Peyer's patch (tissue), 4 donors: Measurements from ENCODE around the gene CAPN3. TPM values are rescaled to one million over a fixed set of nuclear protein-coding genes. Genes with fewer than 3 reads are reported as not detected.
A peak's percentile ranks its signal among the peaks of the same experiment; 100 is the strongest.

Experiments used
- DNase-seq, 3 donors: peaks; one replicate each; pipeline ENCODE4 v3.0.0-alpha.2; 2017 to 2019
- H3K27ac ChIP-seq, 4 donors: fragments of 200-600 bp; sonication (generic); one replicate each; pipeline ENCODE4 v1.5.1; 2016 to 2019
- H3K27me3 ChIP-seq, 2 donors: fragments of 200-600 bp; sonication (generic); one replicate each; pipeline ENCODE4 v1.5.1; 2019
- H3K36me3 ChIP-seq, 3 donors: fragments of 200-600 bp; sonication (generic); one replicate each; pipeline ENCODE4 v1.5.1; 2016 to 2019
- H3K4me1 ChIP-seq, 4 donors: fragments of 200-600 bp; sonication (generic); one replicate each; pipeline ENCODE4 v1.5.1; 2016 to 2019
- H3K4me3 ChIP-seq, 4 donors: fragments of 200-600 bp; sonication (generic); 1 replicate in 3 of 4; 2 replicates in 1 of 4; pipeline ENCODE4 v1.5.1; 2016 to 2019; ENCODE audit warnings: mild to moderate bottlenecking in 1 of 4
- H3K9me3 ChIP-seq, 4 donors: fragments of 200-600 bp; sonication (generic); one replicate each; pipeline ENCODE4 v1.5.1; 2016 to 2019; ENCODE audit warnings: mild to moderate bottlenecking in 1 of 4
- CTCF ChIP-seq, 6 experiments: fragments of 450-650 bp in 4 of 6; fragments of 200-600 bp in 2 of 6; sonication (generic) in 1 of 6; IDR thresholded peaks; one replicate each; pipeline ENCODE4 v1.5.1; 2017 to 2019; ENCODE audit warnings: antibody characterized with exemption in 6 of 6, mild to moderate bottlenecking in 3 of 6, moderate library complexity in 1 of 6
- POLR2A ChIP-seq, 2 donors: fragments of 450-650 bp; IDR thresholded peaks; one replicate each; pipeline ENCODE4 v1.5.1; 2017; ENCODE audit warnings: antibody characterized with exemption in 2 of 2, mild to moderate bottlenecking in 2 of 2, moderate library complexity in 2 of 2
- total RNA-seq, 4 donors: library from RNA; depleted of rRNA; stranded (reverse); fragments of >200 nt; gene quantifications; one replicate each; pipeline ENCODE4 v1.1.0, GENCODE V29; 2016

Gene CAPN3
- total RNA-seq, 4 donors from 2014 or later = 9.1 to 76.7 (median 17.7) TPM

DNA sequence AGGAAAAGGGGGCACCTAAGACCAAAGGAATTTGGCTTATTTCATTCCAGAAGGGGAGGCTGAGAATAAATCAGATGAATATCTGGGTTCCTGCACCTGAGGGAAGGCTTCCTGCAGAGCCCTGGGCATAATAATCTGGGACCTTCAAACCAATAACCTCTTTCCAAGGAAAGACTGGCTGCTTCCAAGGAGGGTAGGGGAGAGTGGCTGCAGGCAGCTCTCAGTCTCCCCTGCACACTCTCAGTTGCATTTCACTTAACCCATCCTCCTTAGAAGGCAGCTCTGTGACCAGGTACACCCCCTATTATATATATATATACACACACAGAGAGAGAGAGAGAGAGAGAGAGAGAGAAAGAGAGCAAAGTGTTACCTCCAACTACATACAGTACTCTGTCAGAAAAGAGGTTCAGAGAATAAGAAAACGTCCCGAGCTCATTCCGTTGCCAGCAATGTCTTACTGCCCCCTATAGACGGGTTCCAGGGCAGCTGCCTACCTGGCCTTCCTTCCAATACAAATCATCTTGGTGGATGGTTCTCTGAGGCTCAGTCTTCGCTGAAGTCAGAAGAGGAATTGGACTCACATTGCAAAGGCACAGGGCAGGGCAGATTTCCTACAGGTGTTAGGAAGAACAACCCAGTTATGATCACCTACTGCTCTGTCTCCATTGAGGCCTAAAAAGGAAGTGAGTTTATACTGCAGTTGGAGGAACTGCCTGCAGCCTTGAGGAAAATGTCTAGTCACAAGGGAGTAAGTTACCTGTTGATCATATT is 26.1 kb downstream of the CAPN3 start:
- no peak overlapping the region for H3K27ac ChIP-seq
- TF ChIP-seq CTCF (IDR thresholded peaks at IDR 0.05) = peak in 4 of 6 experiments; percentile 34 to 68 (median 64)
- TF ChIP-seq POLR2A (IDR thresholded peaks at IDR 0.05) = no peak
- peak in 1 of 3 donors; percentile 71 for DNase-seq

GRCh38 chr15:42385980-42386700 is 26.8 kb downstream of the CAPN3 start:
- TF ChIP-seq POLR2A (IDR thresholded peaks at IDR 0.05) (no peak), CTCF (IDR thresholded peaks at IDR 0.05) (no peak)
- H3K27ac ChIP-seq = peak overlapping the region in 2 of 4 donors; percentile 12 to 22
- peak in 1 of 3 donors; percentile 25 for DNase-seq

More for the DNA sequence above, 26.1 kb downstream of the CAPN3 start:
- Histone ChIP-seq H3K27me3 (no peaks in the 10 kb centered on the region), H3K4me1 (no peaks in the 10 kb centered on the region), H3K9me3 (no peaks in the 10 kb centered on the region), H3K36me3 (no peaks in the 10 kb centered on the region), H3K4me3 (no peak overlapping the region)

DNA sequence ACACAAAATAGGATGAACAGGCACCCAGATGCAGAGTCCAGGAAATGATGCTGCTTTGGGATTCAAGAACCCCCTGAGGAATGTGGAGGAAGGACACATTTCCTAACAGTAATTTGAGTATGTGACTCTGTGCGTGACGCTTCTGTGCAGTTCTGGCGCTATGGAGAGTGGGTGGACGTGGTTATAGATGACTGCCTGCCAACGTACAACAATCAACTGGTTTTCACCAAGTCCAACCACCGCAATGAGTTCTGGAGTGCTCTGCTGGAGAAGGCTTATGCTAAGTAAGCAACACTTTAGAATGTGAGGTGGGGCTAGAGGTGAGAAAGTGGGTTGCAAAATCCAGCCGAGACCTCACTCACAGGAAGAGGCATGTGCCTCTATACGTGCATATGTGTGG is 28.3 kb downstream of the CAPN3 start:
- DNase-seq = peak in 1 of 3 donors; percentile 1
- TF ChIP-seq POLR2A (IDR thresholded peaks at IDR 0.05) = no peak
- no peak for TF ChIP-seq CTCF (IDR thresholded peaks at IDR 0.05)
- H3K4me1 ChIP-seq = peaks cover 0 to 7% (median 0%) of the 10 kb centered on the region in 4 donors
- no peak overlapping the region for H3K4me3 ChIP-seq
- no peaks in the 10 kb centered on the region for H3K9me3 ChIP-seq
- no peak overlapping the region for H3K27ac ChIP-seq
- no peaks in the 10 kb centered on the region for H3K27me3 ChIP-seq
- no peaks in the 10 kb centered on the region for H3K36me3 ChIP-seq

More at GRCh38 chr15:42385980-42386700, 26.8 kb downstream of the CAPN3 start:
- H3K4me3 ChIP-seq = no peak overlapping the region
- no peaks in the 10 kb centered on the region for H3K27me3 ChIP-seq
- no peaks in the 10 kb centered on the region for H3K4me1 ChIP-seq
- no peaks in the 10 kb centered on the region for H3K9me3 ChIP-seq
- no peaks in the 10 kb centered on the region for H3K36me3 ChIP-seq

DNA sequence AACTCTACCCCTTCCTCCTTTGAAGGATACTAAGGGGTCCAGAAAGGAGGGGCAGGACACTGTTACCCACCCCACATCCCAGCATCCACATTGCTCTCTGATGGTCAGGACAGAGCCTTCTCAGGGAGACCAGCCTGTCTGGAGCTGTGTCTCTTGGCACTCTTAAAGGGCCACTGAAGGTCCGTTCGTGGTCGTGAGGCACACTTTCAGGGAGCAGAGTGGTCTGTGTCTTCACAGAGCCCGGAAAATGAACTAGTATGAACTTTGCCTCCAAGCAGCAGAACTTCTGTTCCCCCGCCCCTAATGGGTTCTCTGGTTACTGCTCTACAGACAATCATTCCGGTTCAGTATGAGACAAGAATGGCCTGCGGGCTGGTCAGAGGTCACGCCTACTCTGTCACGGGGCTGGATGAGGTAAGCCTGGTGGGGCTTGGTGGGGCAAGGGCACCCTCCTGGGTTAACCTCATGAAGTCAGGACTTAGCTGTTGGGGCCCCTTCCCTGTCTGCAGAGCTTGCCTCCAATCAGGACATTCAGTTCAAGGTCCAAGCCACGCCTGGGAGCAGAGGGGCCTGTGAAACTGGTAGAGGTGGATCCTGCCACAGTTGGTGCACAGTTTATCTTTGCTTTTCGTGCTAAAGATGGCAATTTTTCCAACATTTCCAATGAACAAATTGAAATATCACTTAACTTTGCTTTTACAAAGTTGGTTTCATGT is 33.2 kb downstream of the CAPN3 start:
- peak overlapping the region in 3 of 4 donors; percentile 70 to 96 (median 85) for H3K27ac ChIP-seq
- H3K4me1 ChIP-seq = peaks cover 0 to 12% (median 0%) of the 10 kb centered on the region in 4 donors
- no peaks in the 10 kb centered on the region for H3K9me3 ChIP-seq
- peak overlapping the region in 2 of 4 donors; percentile 10 to 21 for H3K4me3 ChIP-seq
- DNase-seq = peak in 2 of 3 donors; percentile 86
- H3K27me3 ChIP-seq = no peaks in the 10 kb centered on the region
- TF ChIP-seq CTCF (IDR thresholded peaks at IDR 0.05) (no peak), POLR2A (IDR thresholded peaks at IDR 0.05) (peak in 1 of 2 donors; percentile 45)
- H3K36me3 ChIP-seq = no peaks in the 10 kb centered on the region

GRCh38 chr15:42394106-42394505 is 34.8 kb downstream of the CAPN3 start:
- peak in 1 of 3 donors; percentile 30 for DNase-seq
- TF ChIP-seq POLR2A (IDR thresholded peaks at IDR 0.05) (no peak), CTCF (IDR thresholded peaks at IDR 0.05) (no peak)

More at GRCh38 chr15:42394106-42394505, 34.8 kb downstream of the CAPN3 start:
- H3K27ac ChIP-seq = no peak overlapping the region
- no peaks in the 10 kb centered on the region for H3K36me3 ChIP-seq
- H3K27me3 ChIP-seq = no peaks in the 10 kb centered on the region
- no peaks in the 10 kb centered on the region for H3K9me3 ChIP-seq
- peaks cover 0 to 12% (median 0%) of the 10 kb centered on the region in 4 donors for H3K4me1 ChIP-seq
- H3K4me3 ChIP-seq = no peak overlapping the region
